K562 (cell line): ENCODE results near the gene SHFL. TPM values are rescaled to one million over a fixed set of nuclear protein-coding genes. Genes with fewer than 3 reads are reported as not detected.
A peak's percentile ranks its signal among the peaks of the same experiment; 100 is the strongest.

Source experiments
- ASH1L ChIP-seq: fragments of 450-650 bp; IDR thresholded peaks from 2 replicates; pipeline ENCODE4 v1.6.1; 2018; ENCODE audit warnings: borderline replicate concordance, mild to moderate bottlenecking, low read depth; ENCODE audit not compliant: partially characterized antibody
- BHLHE40 ChIP-seq: IDR thresholded peaks from 2 replicates; pipeline ENCODE4 v1.6.1; 2011; ENCODE audit warnings: low read length, improper control_type of control experiment
- CTCF ChIP-seq, 3 experiments: IDR thresholded peaks in 2 of 3; conservative IDR thresholded peaks in 1 of 3; 2 replicates each; pipeline ENCODE4 v1.5.1; 2011 to 2012; ENCODE audit warnings: low read length in 3 of 3, mild to moderate bottlenecking in 3 of 3, control low read depth in 2 of 3, improper control_type of control experiment in 1 of 3, inconsistent platforms in 1 of 3, low read depth in 1 of 3, mixed read lengths in 1 of 3, moderate library complexity in 1 of 3; ENCODE audit not compliant: insufficient read depth in 2 of 3
- IFI16 ChIP-seq: fragments of 250-450 bp; sonication (Bioruptor Pico); IDR thresholded peaks from 2 replicates; pipeline ENCODE4 v2.1.2; 2022; ENCODE audit warnings: mild to moderate bottlenecking, inconsistent platforms
- JUN ChIP-seq, 2 experiments: sonication (generic) in 1 of 2; formaldehyde crosslinking in 1 of 2; IDR thresholded peaks; 2 replicates each; pipeline versions ENCODE4 v1.6.1 to v1.8.0; 2012 to 2022; ENCODE audit warnings: borderline replicate concordance in 2 of 2, mild to moderate bottlenecking in 2 of 2, improper control_type of control experiment in 1 of 2, low read depth in 1 of 2, low read length in 1 of 2, missing genetic modification reagents in 1 of 2
- MCM7 ChIP-seq, 2 experiments: fragments of 450-650 bp; IDR thresholded peaks; 2 replicates each; pipeline ENCODE4 v1.6.1; 2016 to 2018
- RAD51 ChIP-seq: fragments of 450-650 bp; IDR thresholded peaks from 2 replicates; pipeline ENCODE4 v1.7.1; 2016; ENCODE audit warnings: low read depth, mild to moderate bottlenecking, borderline replicate concordance
- SETDB1 ChIP-seq: IDR thresholded peaks from one replicate; pipeline ENCODE4 v1.6.1; 2012; ENCODE audit warnings: low read length, control low read depth, inconsistent platforms
- SP1 ChIP-seq: sonication (generic); formaldehyde crosslinking; IDR thresholded peaks from 2 replicates; pipeline ENCODE4 v1.8.1; 2022; ENCODE audit warnings: mild to moderate bottlenecking, missing genetic modification reagents
- ZNF232 ChIP-seq: sonication (generic); formaldehyde crosslinking; IDR thresholded peaks from 2 replicates; pipeline ENCODE4 v1.8.0; 2022; ENCODE audit warnings: mild to moderate bottlenecking, missing genetic modification reagents
- ZNF280A ChIP-seq: fragments of 450-650 bp; IDR thresholded peaks from 2 replicates; pipeline ENCODE4 v1.6.1; 2018; ENCODE audit warnings: mild to moderate bottlenecking, low read depth; ENCODE audit not compliant: partially characterized antibody
- ZNF449 ChIP-seq: fragments of 250-450 bp; sonication (Bioruptor Pico); IDR thresholded peaks from 2 replicates; pipeline ENCODE4 v1.8.0; 2022; ENCODE audit warnings: moderate library complexity, mild to moderate bottlenecking, inconsistent platforms
- polyA plus RNA-seq, 8 experiments: library from polyadenylated mRNA; depleted of rRNA in 4 of 8; stranded (reverse) in 5 of 8; unstranded in 3 of 8; fragments of >200 nt; fragmentation: Nextera tagmentation in 2 of 8; fragmentation: Illumina TruSeq in 1 of 8; extraction: Ambion mirVana in 2 of 8; extraction: Trizol in 1 of 8; gene quantifications; 2 replicates each; pipeline versions ENCODE4 v1.2.1 to v1.2.3, GENCODE V29; 2011 to 2014; ENCODE audit warnings: inconsistent platforms in 1 of 8, missing spikeins in 1 of 8
- total RNA-seq, 7 experiments: library from RNA; depleted of rRNA in 6 of 7; stranded (reverse); fragments of >200 nt in 6 of 7; fragmentation: Illumina TruSeq in 2 of 7; extraction: Trizol in 2 of 7; gene quantifications; 2 replicates each; pipeline versions ENCODE4 v1.2.1 to v1.2.3, GENCODE V29; 2011 to 2021; ENCODE audit warnings: low replicate concordance in 1 of 7
- TF ChIP-seq, protein P1 (sequence below), 2 experiments: fragments of 450-650 bp; conservative IDR thresholded peaks; 2 replicates each; pipeline ENCODE4 v1.6.1; 2017; ENCODE audit warnings: mild to moderate bottlenecking in 2 of 2, moderate library complexity in 2 of 2
- TF ChIP-seq, protein P2 (sequence below): fragments of 150-350 bp; IDR thresholded peaks from 2 replicates; pipeline ENCODE4 v1.6.1; 2014; ENCODE audit warnings: low read depth, mild to moderate bottlenecking, low read length, borderline replicate concordance

Gene SHFL
- total and polyA plus RNA-seq, 9 of the 15 experiments (the other 6 are each of a cell fraction or from before 2014, with no cell fraction given), result 1.5 to 25.7 (median 13.0) TPM

- TF ChIP-seq ZNF449 (CRISPR knock-in tag) (no peak), SP1 (CRISPR knock-in tag) (no peak), ZNF232 (CRISPR knock-in tag) (no peak), IFI16 (CRISPR knock-in tag) (no peak), JUN (IDR thresholded peaks at IDR 0.05; ENCODE audit: borderline replicate concordance, low read depth, low read length) (0 out of 2 replicates have a peak, but pooled peaks have one; percentile 26), JUN (CRISPR knock-in tag; IDR thresholded peaks at IDR 0.05; ENCODE audit: borderline replicate concordance) (no peak), MCM7 (IDR thresholded peaks at IDR 0.05) (no peak), RAD51 (peak; percentile 89), ASH1L (no peak), BHLHE40 (peak; percentile 83), SETDB1 (no peak), ZNF280A (peak; percentile 86), CTCF (IDR thresholded peaks at IDR 0.05 in 2 of 3, conservative IDR thresholded peaks at IDR 0.05 in 1 of 3; ENCODE audit: insufficient read depth in 2 of 3, low read depth in 1 of 3, low read length in 3 of 3) (peak; percentile 68 to 86 (median 79))
- TF ChIP-seq, protein P1, sequence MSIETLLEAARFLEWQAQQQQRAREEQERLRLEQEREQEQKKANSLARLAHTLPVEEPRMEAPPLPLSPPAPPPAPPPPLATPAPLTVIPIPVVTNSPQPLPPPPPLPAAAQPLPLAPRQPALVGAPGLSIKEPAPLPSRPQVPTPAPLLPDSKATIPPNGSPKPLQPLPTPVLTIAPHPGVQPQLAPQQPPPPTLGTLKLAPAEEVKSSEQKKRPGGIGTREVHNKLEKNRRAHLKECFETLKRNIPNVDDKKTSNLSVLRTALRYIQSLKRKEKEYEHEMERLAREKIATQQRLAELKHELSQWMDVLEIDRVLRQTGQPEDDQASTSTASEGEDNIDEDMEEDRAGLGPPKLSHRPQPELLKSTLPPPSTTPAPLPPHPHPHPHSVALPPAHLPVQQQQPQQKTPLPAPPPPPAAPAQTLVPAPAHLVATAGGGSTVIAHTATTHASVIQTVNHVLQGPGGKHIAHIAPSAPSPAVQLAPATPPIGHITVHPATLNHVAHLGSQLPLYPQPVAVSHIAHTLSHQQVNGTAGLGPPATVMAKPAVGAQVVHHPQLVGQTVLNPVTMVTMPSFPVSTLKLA (conservative IDR thresholded peaks at IDR 0.05), result 0 out of 4 replicates have a peak, but pooled peaks of 1 of the 2 experiments have one; percentile 28
- TF ChIP-seq, protein P2, sequence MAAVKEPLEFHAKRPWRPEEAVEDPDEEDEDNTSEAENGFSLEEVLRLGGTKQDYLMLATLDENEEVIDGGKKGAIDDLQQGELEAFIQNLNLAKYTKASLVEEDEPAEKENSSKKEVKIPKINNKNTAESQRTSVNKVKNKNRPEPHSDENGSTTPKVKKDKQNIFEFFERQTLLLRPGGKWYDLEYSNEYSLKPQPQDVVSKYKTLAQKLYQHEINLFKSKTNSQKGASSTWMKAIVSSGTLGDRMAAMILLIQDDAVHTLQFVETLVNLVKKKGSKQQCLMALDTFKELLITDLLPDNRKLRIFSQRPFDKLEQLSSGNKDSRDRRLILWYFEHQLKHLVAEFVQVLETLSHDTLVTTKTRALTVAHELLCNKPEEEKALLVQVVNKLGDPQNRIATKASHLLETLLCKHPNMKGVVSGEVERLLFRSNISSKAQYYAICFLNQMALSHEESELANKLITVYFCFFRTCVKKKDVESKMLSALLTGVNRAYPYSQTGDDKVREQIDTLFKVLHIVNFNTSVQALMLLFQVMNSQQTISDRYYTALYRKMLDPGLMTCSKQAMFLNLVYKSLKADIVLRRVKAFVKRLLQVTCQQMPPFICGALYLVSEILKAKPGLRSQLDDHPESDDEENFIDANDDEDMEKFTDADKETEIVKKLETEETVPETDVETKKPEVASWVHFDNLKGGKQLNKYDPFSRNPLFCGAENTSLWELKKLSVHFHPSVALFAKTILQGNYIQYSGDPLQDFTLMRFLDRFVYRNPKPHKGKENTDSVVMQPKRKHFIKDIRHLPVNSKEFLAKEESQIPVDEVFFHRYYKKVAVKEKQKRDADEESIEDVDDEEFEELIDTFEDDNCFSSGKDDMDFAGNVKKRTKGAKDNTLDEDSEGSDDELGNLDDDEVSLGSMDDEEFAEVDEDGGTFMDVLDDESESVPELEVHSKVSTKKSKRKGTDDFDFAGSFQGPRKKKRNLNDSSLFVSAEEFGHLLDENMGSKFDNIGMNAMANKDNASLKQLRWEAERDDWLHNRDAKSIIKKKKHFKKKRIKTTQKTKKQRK, result no peak
Measured at GRCh38 chr19:10074153-10074552, 12.0 kb upstream of the SHFL start (continued).
